Spleen (tissue), 11 donors: Measurements from ENCODE around the gene GHRH. TPM values are rescaled to one million over a fixed set of nuclear protein-coding genes. Genes with fewer than 3 reads are reported as not detected.

Experiments
- DNase-seq: peaks from one replicate; pipeline ENCODE4 v3.0.0-alpha.2; 2020
- H3K27ac ChIP-seq, 8 donors: fragments of 200-600 bp; sonication (generic) in 7 of 8; 1 replicate in 4 of 8; 2 replicates in 4 of 8; pipeline versions ENCODE4 v1.5.0 to v1.8.0; 2016 to 2021; ENCODE audit warnings: inconsistent platforms in 4 of 8, mild to moderate bottlenecking in 4 of 8, moderate library complexity in 1 of 8
- H3K27me3 ChIP-seq, 7 donors: fragments of 200-600 bp; sonication (generic) in 6 of 7; replicated peaks in 1 of 7; 1 replicate in 4 of 7; 2 replicates in 3 of 7; pipeline versions ENCODE4 v1.5.0 to v1.8.0; 2016 to 2021; ENCODE audit warnings: inconsistent platforms in 3 of 7, mild to moderate bottlenecking in 1 of 7
- H3K36me3 ChIP-seq, 6 donors: fragments of 200-600 bp; sonication (generic) in 5 of 6; 1 replicate in 4 of 6; 2 replicates in 2 of 6; pipeline versions ENCODE4 v1.5.0 to v1.8.0; 2016 to 2021; ENCODE audit warnings: inconsistent platforms in 2 of 6
- H3K4me1 ChIP-seq, 6 donors: fragments of 200-600 bp; sonication (generic) in 5 of 6; 1 replicate in 3 of 6; 2 replicates in 3 of 6; pipeline versions ENCODE4 v1.5.0 to v1.8.0; 2016 to 2021; ENCODE audit warnings: inconsistent platforms in 3 of 6
- H3K4me3 ChIP-seq, 8 donors: fragments of 200-600 bp; sonication (generic) in 7 of 8; 1 replicate in 4 of 8; 2 replicates in 4 of 8; pipeline versions ENCODE4 v1.5.0 to v1.8.0; 2016 to 2021; ENCODE audit warnings: inconsistent platforms in 4 of 8, mild to moderate bottlenecking in 4 of 8, moderate library complexity in 2 of 8
- H3K9me3 ChIP-seq, 8 donors: fragments of 200-600 bp; sonication (generic) in 7 of 8; 1 replicate in 4 of 8; 2 replicates in 4 of 8; pipeline versions ENCODE4 v1.5.0 to v1.8.0; 2016 to 2021; ENCODE audit warnings: inconsistent platforms in 4 of 8
- POLR2A ChIP-seq, 3 donors: fragments of 450-650 bp; IDR thresholded peaks; one replicate each; pipeline ENCODE4 v1.5.1; 2017; ENCODE audit warnings: antibody characterized with exemption in 3 of 3, mild to moderate bottlenecking in 1 of 3
- POLR2AphosphoS5 ChIP-seq, 3 donors: sonication (generic); formaldehyde crosslinking; IDR thresholded peaks; one replicate each; pipeline ENCODE4 v1.5.1; 2017; ENCODE audit warnings: antibody characterized with exemption in 3 of 3
- WGBS, 5 donors: extraction: QIAGEN DNeasy Blood & Tissue Kit in 3 of 5; methylation state at CpG; one replicate each; pipeline versions ENCODE4 v1.1.5 to v1.1.7; 2013 to 2018; 5-methylcytosine and 5-hydroxymethylcytosine counted together
- intact Hi-C: fragments of 100-400 bp; cut with DNase I; formaldehyde crosslinking; loops from one replicate; pipeline ENCODE4 v1.15.0; 2023; ENCODE audit warnings: low total_unique reads
- polyA plus RNA-seq, 3 donors: library from polyadenylated mRNA; stranded (reverse); fragments of 200-250 nt; gene quantifications; one replicate each; pipeline ENCODE4 v1.2.1, GENCODE V29; 2013
- total RNA-seq, 7 donors: library from RNA; depleted of rRNA in 3 of 7; stranded (reverse); fragments of >200 nt in 3 of 7; fragmentation: NEBNext Ultra II Directional in 4 of 7; extraction: Animal tissue kit (Norgen Biotek cat#: 25700) in 4 of 7; gene quantifications; one replicate each; pipeline versions ENCODE4 v1.1.0 to v1.2.1, GENCODE V29; 2016 to 2021
- TF ChIP-seq, protein P1 (sequence below), 11 experiments: fragments of 200-600 bp in 7 of 11; fragments of 450-650 bp in 4 of 11; sonication (generic) in 4 of 11; IDR thresholded peaks in 8 of 11; conservative IDR thresholded peaks in 3 of 11; 1 replicate in 7 of 11; 2 replicates in 4 of 11; pipeline versions ENCODE4 v1.4.0 to v1.8.0; 2016 to 2021; ENCODE audit warnings: antibody characterized with exemption in 11 of 11, inconsistent platforms in 4 of 11, mild to moderate bottlenecking in 1 of 11
- donor health status: healthy with polysubstance abuse.
- donor health status: DM: no; HTN: no; CAD: no; lungs with moderate emphysema.
- donor health status: DM: no; HTN: no; CAD: no.
- donor health status: Bipolar disorder and iron deficiency.
- donor health status: healthy.
- donor health status: DM: no; HTN: no; CAD: no.
- donor health status: DM: yes; HTN: yes; CAD: no.

GHRH gene
- total and polyA plus RNA-seq, 10 donors = not detected

DNA sequence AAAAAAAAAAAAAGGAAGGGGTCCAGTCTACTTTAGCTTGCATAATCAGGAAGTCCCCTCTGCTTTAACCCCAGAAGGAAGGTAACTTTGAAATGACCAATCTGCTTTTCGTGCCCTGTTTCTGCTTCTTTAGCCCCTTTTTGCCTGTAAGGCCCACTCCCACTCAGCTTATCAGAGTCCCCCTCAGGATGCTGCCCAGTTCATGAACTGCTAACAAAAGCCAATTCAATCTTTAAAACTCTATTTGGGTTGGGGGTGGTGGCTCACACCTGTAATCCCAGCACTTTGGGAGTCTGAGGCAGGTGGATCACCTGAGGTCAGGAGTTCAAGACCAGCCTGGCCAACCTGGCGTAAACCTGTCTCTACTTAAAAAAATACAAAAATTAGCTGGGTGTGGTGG, 12.3 kb downstream of the GHRH start:
- peaks cover 0 to 19% (median under 1%) of the 10 kb centered on the region in 6 donors for H3K36me3 ChIP-seq
- DNase-seq = no peak
- TF ChIP-seq POLR2A (IDR thresholded peaks at IDR 0.05) = no peak
- TF ChIP-seq POLR2AphosphoS5 (IDR thresholded peaks at IDR 0.05) = no peak
- TF ChIP-seq, protein P1, sequence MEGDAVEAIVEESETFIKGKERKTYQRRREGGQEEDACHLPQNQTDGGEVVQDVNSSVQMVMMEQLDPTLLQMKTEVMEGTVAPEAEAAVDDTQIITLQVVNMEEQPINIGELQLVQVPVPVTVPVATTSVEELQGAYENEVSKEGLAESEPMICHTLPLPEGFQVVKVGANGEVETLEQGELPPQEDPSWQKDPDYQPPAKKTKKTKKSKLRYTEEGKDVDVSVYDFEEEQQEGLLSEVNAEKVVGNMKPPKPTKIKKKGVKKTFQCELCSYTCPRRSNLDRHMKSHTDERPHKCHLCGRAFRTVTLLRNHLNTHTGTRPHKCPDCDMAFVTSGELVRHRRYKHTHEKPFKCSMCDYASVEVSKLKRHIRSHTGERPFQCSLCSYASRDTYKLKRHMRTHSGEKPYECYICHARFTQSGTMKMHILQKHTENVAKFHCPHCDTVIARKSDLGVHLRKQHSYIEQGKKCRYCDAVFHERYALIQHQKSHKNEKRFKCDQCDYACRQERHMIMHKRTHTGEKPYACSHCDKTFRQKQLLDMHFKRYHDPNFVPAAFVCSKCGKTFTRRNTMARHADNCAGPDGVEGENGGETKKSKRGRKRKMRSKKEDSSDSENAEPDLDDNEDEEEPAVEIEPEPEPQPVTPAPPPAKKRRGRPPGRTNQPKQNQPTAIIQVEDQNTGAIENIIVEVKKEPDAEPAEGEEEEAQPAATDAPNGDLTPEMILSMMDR (IDR thresholded peaks at IDR 0.05 in 8 of 11, conservative IDR thresholded peaks at IDR 0.05 in 3 of 11) = no peak
- 79 to 97% (median 91%) methylated on average over 2 of the region's 2 CpGs for WGBS, 5 donors
- H3K27ac ChIP-seq = no peak overlapping the region
- peaks cover 0 to 5% (median 0%) of the 10 kb centered on the region in 8 donors for H3K9me3 ChIP-seq
- no peak overlapping the region for H3K4me3 ChIP-seq
- H3K4me1 ChIP-seq = no peaks in the 10 kb centered on the region
- intact Hi-C loops = no loop called here
- H3K27me3 ChIP-seq = no peaks in the 10 kb centered on the region

DNA sequence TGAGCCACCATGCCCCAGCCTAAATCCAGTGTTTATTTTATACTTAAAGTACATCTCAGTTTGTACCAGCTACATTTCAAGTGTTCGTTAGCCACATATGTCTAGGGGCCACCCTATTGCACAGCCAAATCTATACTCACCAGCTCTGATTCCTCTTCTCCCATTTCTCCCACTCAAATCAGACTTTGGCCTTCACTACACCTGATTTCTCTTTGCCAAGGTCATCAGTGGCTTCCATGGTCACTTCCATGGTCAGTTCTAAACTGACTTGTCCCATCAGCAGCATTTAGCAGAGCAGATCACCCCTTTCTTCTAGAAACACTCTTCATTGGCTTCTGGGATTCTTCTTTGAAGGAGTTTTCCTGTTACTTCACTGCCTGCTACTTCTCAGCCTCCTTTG, 14.1 kb downstream of the GHRH start:
- peaks cover 0 to 37% (median 13%) of the 10 kb centered on the region in 6 donors for H3K36me3 ChIP-seq
- DNase-seq = no peak
- TF ChIP-seq POLR2AphosphoS5 (IDR thresholded peaks at IDR 0.05) (no peak), POLR2A (IDR thresholded peaks at IDR 0.05) (no peak)
- TF ChIP-seq, protein P1 (IDR thresholded peaks at IDR 0.05 in 8 of 11, conservative IDR thresholded peaks at IDR 0.05 in 3 of 11) = no peak
- H3K27ac ChIP-seq = no peak overlapping the region
- H3K4me1 ChIP-seq = no peaks in the 10 kb centered on the region
- no peaks in the 10 kb centered on the region for H3K9me3 ChIP-seq
- 90 to 96% (median 91%) methylated on average over 1 of the region's 1 CpG for whole genome bisulfite sequencing, 5 donors
- no peak overlapping the region for H3K4me3 ChIP-seq
- intact Hi-C loops = no loop called here
- no peaks in the 10 kb centered on the region for H3K27me3 ChIP-seq

DNA sequence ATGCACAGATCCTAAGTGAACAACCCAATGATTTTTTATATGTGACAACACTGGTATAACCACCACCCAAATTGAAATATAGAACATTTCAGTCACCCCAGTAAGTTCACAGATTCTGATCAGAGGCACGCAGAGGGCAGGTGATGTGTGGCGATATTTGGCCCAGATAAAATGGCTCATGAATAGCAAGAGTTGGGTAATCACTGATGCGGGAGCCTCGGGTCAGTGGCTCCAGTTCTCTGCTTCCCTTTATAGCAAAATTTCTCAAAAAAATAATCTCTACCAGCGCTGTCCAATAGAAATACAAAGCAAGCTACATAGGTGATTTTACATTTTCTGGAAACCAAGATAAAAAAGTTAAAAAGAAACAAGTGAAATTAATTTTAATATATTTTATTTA, 14.9 kb downstream of the GHRH start:
- Histone ChIP-seq H3K9me3 (no peaks in the 10 kb centered on the region), H3K36me3 (peaks cover 0 to 45% (median 21%) of the 10 kb centered on the region in 6 donors), H3K27me3 (no peaks in the 10 kb centered on the region), H3K4me1 (no peaks in the 10 kb centered on the region), H3K4me3 (no peak overlapping the region), H3K27ac (no peak overlapping the region)
- whole genome bisulfite sequencing, 5 donors = 80 to 95% (median 93%) methylated on average over 5 of the region's 5 CpGs
- TF ChIP-seq POLR2AphosphoS5 (IDR thresholded peaks at IDR 0.05) (no peak), POLR2A (IDR thresholded peaks at IDR 0.05) (no peak)
- TF ChIP-seq, protein P1 (IDR thresholded peaks at IDR 0.05 in 8 of 11, conservative IDR thresholded peaks at IDR 0.05 in 3 of 11) = no peak
- no peak for DNase-seq
- intact Hi-C loops = no loop called here

DNA sequence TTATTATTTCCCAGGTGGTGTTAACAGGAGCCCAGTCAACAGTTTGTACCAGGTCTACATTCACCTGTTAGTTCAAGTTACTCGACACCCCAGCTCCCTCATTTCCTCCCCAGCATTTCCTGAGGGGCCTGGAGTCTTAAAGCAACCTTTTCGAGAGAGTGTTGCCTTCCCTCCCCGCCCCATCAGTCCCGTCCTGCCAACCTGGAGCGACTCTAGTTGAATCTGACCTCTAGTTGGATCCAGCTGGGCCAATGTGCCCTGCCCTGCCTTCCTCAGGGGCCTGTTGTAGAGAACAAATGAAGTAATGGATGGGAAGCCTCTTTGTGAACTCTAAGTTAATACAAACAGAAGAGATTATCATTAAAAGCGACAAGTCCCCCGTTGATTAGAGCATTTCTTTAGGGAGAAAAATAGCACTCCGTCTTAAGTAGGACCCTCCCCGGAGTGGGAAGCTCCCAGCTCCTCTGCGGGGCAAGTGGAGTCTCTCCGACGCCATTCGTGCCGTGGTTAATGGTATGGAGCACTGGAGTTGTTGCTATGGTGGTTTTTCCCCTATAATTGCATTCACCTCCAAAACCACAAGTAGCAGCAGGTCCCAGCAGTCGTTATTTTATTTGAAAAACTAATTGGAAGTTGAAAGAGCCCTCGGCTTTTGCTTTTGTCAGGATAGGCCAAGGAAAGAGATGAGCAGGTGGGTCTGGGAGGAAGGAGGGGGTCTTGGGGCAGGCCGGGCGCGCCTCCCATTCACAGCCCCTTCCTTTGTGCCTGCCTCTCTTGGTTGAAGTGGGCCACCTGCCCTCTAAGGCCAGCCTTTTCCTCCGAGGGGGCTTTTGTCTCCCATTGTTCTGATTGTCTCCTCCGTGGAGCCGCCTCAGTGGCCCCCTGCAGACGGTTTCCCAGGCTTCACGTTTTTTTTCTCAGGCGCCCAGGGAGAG, 16.1 kb downstream of the GHRH start:
- WGBS, 5 donors = 86 to 90% (median 86%) methylated on average over 25 of the region's 25 CpGs
- H3K27ac ChIP-seq = no peak overlapping the region
- H3K4me1 ChIP-seq = no peaks in the 10 kb centered on the region
- no peaks in the 10 kb centered on the region for H3K9me3 ChIP-seq
- H3K4me3 ChIP-seq = no peak overlapping the region
- intact Hi-C loops = no loop called here
- no peak for TF ChIP-seq POLR2A (IDR thresholded peaks at IDR 0.05)
- TF ChIP-seq, protein P1 (IDR thresholded peaks at IDR 0.05 in 8 of 11, conservative IDR thresholded peaks at IDR 0.05 in 3 of 11) = no peak
- TF ChIP-seq POLR2AphosphoS5 (IDR thresholded peaks at IDR 0.05) = no peak
- DNase-seq = no peak
- peaks cover 0 to 58% (median 34%) of the 10 kb centered on the region in 6 donors for H3K36me3 ChIP-seq
- H3K27me3 ChIP-seq = no peaks in the 10 kb centered on the region
